ENCODE measurements around the gene NMUR2. TPM values are rescaled to one million over a fixed set of nuclear protein-coding genes. Genes with fewer than 3 reads are reported as not detected.

The NMUR2 gene
- total and polyA plus RNA-seq, 10 donors, result not detected

DNA sequence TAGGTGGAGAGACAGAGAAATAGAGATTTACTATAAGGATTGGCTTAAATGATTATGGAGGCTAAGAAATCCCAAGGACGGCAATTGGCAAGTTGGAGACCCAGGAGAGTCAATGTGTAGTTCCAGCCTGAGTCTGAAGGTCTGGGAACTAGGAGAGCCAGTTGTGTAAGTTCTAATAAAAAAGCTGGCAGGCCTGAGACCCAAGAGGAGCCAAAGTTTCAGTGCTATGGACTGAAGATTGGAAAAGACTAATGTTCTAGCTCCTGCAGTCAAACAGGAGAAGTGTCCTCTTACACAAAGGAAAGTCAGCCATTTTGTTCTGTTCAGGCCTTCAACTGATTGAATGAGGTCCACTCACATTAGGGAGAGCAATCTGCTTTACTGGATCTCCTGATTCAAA is 50.0 kb downstream of the NMUR2 start:
- H3K9me3 ChIP-seq, result no peaks in the 10 kb centered on the region
- TF ChIP-seq POLR2AphosphoS5 (IDR thresholded peaks at IDR 0.05), result no peak
- TF ChIP-seq POLR2A (IDR thresholded peaks at IDR 0.05), result no peak
- TF ChIP-seq, protein P1, sequence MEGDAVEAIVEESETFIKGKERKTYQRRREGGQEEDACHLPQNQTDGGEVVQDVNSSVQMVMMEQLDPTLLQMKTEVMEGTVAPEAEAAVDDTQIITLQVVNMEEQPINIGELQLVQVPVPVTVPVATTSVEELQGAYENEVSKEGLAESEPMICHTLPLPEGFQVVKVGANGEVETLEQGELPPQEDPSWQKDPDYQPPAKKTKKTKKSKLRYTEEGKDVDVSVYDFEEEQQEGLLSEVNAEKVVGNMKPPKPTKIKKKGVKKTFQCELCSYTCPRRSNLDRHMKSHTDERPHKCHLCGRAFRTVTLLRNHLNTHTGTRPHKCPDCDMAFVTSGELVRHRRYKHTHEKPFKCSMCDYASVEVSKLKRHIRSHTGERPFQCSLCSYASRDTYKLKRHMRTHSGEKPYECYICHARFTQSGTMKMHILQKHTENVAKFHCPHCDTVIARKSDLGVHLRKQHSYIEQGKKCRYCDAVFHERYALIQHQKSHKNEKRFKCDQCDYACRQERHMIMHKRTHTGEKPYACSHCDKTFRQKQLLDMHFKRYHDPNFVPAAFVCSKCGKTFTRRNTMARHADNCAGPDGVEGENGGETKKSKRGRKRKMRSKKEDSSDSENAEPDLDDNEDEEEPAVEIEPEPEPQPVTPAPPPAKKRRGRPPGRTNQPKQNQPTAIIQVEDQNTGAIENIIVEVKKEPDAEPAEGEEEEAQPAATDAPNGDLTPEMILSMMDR (IDR thresholded peaks at IDR 0.05 in 8 of 11, conservative IDR thresholded peaks at IDR 0.05 in 3 of 11), result no peak
- no peaks in the 10 kb centered on the region for H3K36me3 ChIP-seq
- DNase-seq, result no peak
- H3K4me1 ChIP-seq, result no peaks in the 10 kb centered on the region
- intact Hi-C loops (cut with DNase I; ENCODE audit: low total_unique reads), result no loop called here
- no peak overlapping the region for H3K4me3 ChIP-seq
- H3K27ac ChIP-seq, result no peak overlapping the region
- WGBS, 5 donors, result 35 to 87% (median 54%) methylated on average over 1 of the region's 1 CpG
- H3K27me3 ChIP-seq (replicated peaks in 1 of 7), result no peaks in the 10 kb centered on the region

DNA sequence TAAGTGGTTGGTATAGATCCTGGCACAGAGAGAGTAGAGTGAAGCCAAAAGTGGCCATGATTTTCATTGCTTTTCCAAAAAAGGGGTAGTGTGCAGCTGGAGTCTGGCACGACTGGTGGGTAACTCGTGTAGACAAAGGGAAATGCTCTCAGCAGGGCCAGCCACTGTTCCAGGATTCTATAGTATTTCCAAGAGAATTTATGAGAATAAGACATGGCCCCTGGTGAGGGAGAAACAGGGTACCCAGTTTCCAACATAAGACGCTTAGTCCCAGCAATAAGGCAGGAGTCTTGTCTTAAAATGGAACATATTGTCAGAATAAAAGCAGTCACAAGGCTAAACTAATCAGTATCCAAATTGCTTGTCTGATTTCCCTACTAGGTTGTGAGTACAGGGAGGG is 52.1 kb downstream of the NMUR2 start:
- intact Hi-C loops (cut with DNase I; ENCODE audit: low total_unique reads), result no loop called here
- 65 to 75% (median 71%) methylated on average over 3 of the region's 3 CpGs for WGBS, 5 donors
- Histone ChIP-seq H3K4me3 (no peak overlapping the region), H3K9me3 (no peaks in the 10 kb centered on the region), H3K4me1 (no peaks in the 10 kb centered on the region), H3K36me3 (no peaks in the 10 kb centered on the region), H3K27ac (no peak overlapping the region), H3K27me3 (replicated peaks in 1 of 7) (no peaks in the 10 kb centered on the region)
- TF ChIP-seq POLR2AphosphoS5 (IDR thresholded peaks at IDR 0.05), result no peak
- TF ChIP-seq, protein P1 (IDR thresholded peaks at IDR 0.05 in 8 of 11, conservative IDR thresholded peaks at IDR 0.05 in 3 of 11), result no peak
- no peak for TF ChIP-seq POLR2A (IDR thresholded peaks at IDR 0.05)
- DNase-seq, result no peak

DNA sequence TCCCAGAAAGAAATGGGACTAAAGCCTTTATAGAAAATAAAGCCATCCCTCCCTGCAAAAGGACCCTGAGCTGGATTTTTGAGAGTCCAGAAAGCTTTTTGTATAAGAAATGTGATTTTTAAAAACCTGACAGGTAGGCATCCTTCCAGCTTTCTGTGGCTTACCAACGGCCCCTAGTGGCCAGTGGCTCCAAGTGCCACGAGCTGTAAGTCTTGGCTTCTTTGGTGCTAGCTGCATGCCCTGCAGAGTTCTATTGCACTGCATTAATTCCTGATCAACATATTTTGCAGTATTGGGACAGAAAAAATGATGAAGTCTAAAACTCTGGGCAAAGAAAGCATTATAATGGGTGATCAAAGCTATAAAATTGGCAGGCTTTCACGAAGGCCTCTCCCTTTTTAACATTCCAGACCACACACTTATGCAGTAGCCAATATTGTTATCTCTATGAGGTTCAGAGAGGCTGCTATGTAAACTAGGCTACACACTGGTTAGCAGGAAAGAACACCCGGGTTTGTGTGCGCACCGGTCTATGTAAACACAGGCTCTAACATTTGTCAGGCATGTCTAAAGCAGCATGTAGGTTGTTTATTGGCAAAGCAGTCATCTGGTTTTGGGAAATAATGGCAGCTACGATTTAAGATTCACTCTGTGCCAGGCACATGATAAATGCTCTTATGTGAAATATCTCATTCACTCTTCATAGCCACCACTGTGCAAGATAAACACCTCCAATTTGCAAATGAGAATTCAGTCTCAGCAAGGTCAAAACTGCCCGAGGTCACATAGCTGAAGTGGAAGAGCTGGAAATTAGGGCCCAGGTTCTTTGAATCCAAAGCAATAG is 55.2 kb downstream of the NMUR2 start:
- intact Hi-C loops (cut with DNase I; ENCODE audit: low total_unique reads), result no loop called here
- TF ChIP-seq, protein P1 (IDR thresholded peaks at IDR 0.05 in 8 of 11, conservative IDR thresholded peaks at IDR 0.05 in 3 of 11), result peak in 8 of 11 experiments; percentile 18 to 65 (median 48)
- no peak for TF ChIP-seq POLR2A (IDR thresholded peaks at IDR 0.05)
- TF ChIP-seq POLR2AphosphoS5 (IDR thresholded peaks at IDR 0.05), result no peak
- 33 to 38% (median 38%) methylated on average over 8 of the region's 8 CpGs for WGBS, 5 donors
- Histone ChIP-seq H3K9me3 (no peaks in the 10 kb centered on the region), H3K4me1 (no peaks in the 10 kb centered on the region), H3K27ac (no peak overlapping the region), H3K27me3 (replicated peaks in 1 of 7) (no peaks in the 10 kb centered on the region), H3K36me3 (no peaks in the 10 kb centered on the region), H3K4me3 (no peak overlapping the region)
- no peak for DNase-seq
